Liver (tissue), 3 donors: ENCODE measurements around the gene REXO1.

ENCODE experiments used
- FOXA1 ChIP-seq: IDR thresholded peaks from 2 replicates; pipeline ENCODE4 v1.6.1; 2016; ENCODE audit warnings: antibody characterized with exemption
- TAF1 ChIP-seq: conservative IDR thresholded peaks from 2 replicates; pipeline ENCODE4 v1.6.1; 2016; ENCODE audit warnings: antibody characterized with exemption, mild to moderate bottlenecking
- YY1 ChIP-seq: IDR thresholded peaks from 2 replicates; pipeline ENCODE4 v1.6.1; 2016; ENCODE audit warnings: antibody characterized with exemption, mild to moderate bottlenecking
- TF ChIP-seq, protein P1 (sequence below): fragments of 150-350 bp; IDR thresholded peaks from 2 replicates; pipeline ENCODE4 v1.5.1; 2017; ENCODE audit warnings: improper control_type of control experiment, low read depth, low read length; ENCODE audit not compliant: missing input control
- TF ChIP-seq, protein P2 (sequence below): IDR thresholded peaks from 2 replicates; pipeline ENCODE4 v1.6.1; 2016; ENCODE audit warnings: antibody characterized with exemption
- donor health status: healthy.
- donor health status: healthy.

DNA sequence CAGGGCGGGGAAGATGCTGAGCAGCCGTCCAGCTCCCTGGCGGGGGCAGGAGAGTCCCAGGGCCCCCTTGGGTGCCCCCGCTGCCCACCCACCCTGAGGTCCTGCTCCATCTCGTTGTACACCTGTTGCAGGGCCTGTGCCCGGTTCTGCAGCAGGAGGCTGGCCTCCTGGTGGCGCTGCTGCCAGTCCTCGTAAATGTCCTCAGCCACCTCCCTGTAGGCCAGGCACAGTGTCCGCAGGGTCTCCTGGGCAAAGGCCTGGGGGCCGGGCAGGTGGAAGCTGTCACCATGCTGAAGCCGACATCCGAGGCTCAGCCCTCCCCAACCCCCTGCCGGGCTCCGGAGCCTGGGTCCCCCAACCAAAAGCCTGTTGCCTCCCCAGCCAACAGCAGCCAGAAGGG lies 56.4 kb downstream of the REXO1 start:
- TF ChIP-seq, protein P1, sequence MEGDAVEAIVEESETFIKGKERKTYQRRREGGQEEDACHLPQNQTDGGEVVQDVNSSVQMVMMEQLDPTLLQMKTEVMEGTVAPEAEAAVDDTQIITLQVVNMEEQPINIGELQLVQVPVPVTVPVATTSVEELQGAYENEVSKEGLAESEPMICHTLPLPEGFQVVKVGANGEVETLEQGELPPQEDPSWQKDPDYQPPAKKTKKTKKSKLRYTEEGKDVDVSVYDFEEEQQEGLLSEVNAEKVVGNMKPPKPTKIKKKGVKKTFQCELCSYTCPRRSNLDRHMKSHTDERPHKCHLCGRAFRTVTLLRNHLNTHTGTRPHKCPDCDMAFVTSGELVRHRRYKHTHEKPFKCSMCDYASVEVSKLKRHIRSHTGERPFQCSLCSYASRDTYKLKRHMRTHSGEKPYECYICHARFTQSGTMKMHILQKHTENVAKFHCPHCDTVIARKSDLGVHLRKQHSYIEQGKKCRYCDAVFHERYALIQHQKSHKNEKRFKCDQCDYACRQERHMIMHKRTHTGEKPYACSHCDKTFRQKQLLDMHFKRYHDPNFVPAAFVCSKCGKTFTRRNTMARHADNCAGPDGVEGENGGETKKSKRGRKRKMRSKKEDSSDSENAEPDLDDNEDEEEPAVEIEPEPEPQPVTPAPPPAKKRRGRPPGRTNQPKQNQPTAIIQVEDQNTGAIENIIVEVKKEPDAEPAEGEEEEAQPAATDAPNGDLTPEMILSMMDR = no peak
- TF ChIP-seq, protein P2, sequence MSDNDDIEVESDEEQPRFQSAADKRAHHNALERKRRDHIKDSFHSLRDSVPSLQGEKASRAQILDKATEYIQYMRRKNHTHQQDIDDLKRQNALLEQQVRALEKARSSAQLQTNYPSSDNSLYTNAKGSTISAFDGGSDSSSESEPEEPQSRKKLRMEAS = no peak
- TF ChIP-seq FOXA1 (no peak), YY1 (no peak), TAF1 (no peak)
